Right lobe of liver (tissue), 4 donors: Measurements from ENCODE around the gene WDPCP.

ENCODE experiments used
- CTCF ChIP-seq, 4 donors: fragments of 200-600 bp in 3 of 4; fragments of 450-650 bp in 1 of 4; IDR thresholded peaks; one replicate each; pipeline versions ENCODE4 v1.5.1 to v1.8.0; 2016 to 2022; ENCODE audit warnings: antibody characterized with exemption in 4 of 4, mild to moderate bottlenecking in 2 of 4
- POLR2A ChIP-seq: fragments of 450-650 bp; IDR thresholded peaks from one replicate; pipeline ENCODE4 v1.6.1; 2017; ENCODE audit warnings: antibody characterized with exemption, mild to moderate bottlenecking
- donor health status: DM: no; HTN: no; CAD: no.
- donor health status: DM: no; HTN: no; CAD: no.
- donor health status: DM: no; HTN: yes; CAD: no.

GRCh38 chr2:63399156-63399555 lies 189.1 kb downstream of the WDPCP start:
- TF ChIP-seq CTCF (IDR thresholded peaks at IDR 0.05) (no peak), POLR2A (no peak)
